BLaER1 (cell line): ENCODE data around the gene SREK1IP1.

Source experiments
- H3K27ac ChIP-seq: shearing (Covaris generic); formaldehyde crosslinking; 2 replicates; pipeline ENCODE4 v1.8.1; 2022
- H3K27me3 ChIP-seq: shearing (Covaris generic); formaldehyde crosslinking; 2 replicates; pipeline ENCODE4 v1.8.1; 2022
- H3K36me3 ChIP-seq: shearing (Covaris generic); formaldehyde crosslinking; 2 replicates; pipeline ENCODE4 v1.8.1; 2022
- H3K4me1 ChIP-seq: shearing (Covaris generic); formaldehyde crosslinking; 2 replicates; pipeline ENCODE4 v1.8.1; 2022
- H3K4me2 ChIP-seq: shearing (Covaris generic); formaldehyde crosslinking; 2 replicates; pipeline ENCODE4 v1.8.1; 2022
- H3K4me3 ChIP-seq: shearing (Covaris generic); formaldehyde crosslinking; 2 replicates; pipeline ENCODE4 v1.8.1; 2022
- H3K9ac ChIP-seq: shearing (Covaris generic); formaldehyde crosslinking; 2 replicates; pipeline ENCODE4 v1.8.1; 2022
- H3K9me3 ChIP-seq: shearing (Covaris generic); formaldehyde crosslinking; 2 replicates; pipeline ENCODE4 v1.8.1; 2022
- H4K20me1 ChIP-seq: shearing (Covaris generic); formaldehyde crosslinking; 2 replicates; pipeline ENCODE4 v1.8.1; 2022
- Cebpa-rat ChIP-seq: shearing (Covaris generic); IDR thresholded peaks from 2 replicates; pipeline ENCODE4 v1.8.1; 2022

The SREK1IP1 gene

DNA sequence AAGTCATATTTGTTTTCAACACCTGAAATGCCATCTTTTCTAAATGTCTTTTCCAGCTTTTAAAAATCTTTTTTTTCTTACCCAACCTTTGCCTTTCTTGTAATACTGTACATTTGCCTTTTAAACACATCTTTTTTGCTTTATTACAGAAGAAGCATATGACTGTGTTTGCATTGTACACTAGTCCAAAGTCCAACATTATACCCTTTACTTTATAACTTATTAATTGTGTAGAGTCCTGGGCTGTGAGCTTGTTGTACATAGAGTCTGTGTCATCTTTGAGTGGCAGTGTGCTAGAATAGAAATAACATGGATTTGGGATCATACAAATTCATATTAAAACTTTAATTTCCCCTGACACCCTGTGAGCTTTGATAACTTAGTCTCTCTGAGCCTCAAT is 24.0 kb upstream of the SREK1IP1 start:
- Histone ChIP-seq H3K4me2 (no peak overlapping the region), H3K36me3 (peaks cover 7% of the 10 kb centered on the region; the same call in 1 of the 2 replicates), H3K27ac (no peak overlapping the region), H3K9me3 (no peaks in the 10 kb centered on the region), H3K4me3 (no peak overlapping the region), H4K20me1 (no peaks in the 10 kb centered on the region), H3K9ac (no peak overlapping the region), H3K27me3 (no peaks in the 10 kb centered on the region), H3K4me1 (no peaks in the 10 kb centered on the region)
- TF ChIP-seq Cebpa-rat: no peak

DNA sequence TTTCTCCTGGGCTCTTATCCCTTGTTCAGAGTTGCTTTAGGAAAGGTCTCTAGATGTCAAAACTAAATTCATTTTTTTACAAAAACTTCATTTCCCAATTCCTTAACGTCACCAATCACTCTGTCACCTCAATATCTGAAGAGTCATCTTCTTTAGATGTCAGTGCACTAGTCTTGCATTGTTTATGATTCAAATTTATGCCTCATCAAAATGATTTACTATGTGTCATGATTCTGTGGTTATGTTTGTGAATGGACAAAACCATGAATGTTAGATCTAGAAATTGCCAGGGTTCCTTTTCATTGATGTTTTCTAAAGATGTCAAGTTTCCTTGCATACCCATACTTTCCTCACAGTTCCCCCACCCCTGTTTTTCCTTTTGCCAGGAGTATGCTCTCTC is 21.7 kb upstream of the SREK1IP1 start:
- Histone ChIP-seq H3K9me3 (no peaks in the 10 kb centered on the region), H3K27me3 (no peaks in the 10 kb centered on the region), H4K20me1 (no peaks in the 10 kb centered on the region), H3K4me3 (no peak overlapping the region), H3K27ac (no peak overlapping the region), H3K4me1 (no peaks in the 10 kb centered on the region), H3K9ac (no peak overlapping the region), H3K4me2 (no peak overlapping the region), H3K36me3 (peaks cover 23% of the 10 kb centered on the region)
- TF ChIP-seq Cebpa-rat: no peak

DNA sequence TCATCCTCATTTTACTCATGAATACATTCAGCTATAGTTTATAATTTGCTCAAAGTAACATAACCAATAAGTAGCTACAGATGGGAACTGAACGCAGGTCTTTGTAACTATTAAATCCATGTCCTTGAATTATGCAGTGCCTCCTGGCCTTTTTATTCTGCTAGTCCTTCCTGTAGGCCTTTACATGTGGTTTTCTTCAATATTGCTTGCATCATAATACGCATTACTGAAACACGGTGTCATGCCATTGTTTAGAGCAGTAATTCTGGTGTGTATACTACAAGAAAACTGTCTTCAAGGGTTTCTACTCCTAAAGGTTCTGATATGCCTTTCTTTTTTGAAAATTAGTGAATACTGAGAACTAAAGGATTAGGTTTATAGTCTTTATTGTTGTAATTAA is 21.0 kb upstream of the SREK1IP1 start:
- H4K20me1 ChIP-seq: no peaks in the 10 kb centered on the region
- H3K27ac ChIP-seq: no peak overlapping the region
- H3K4me3 ChIP-seq: no peak overlapping the region
- H3K27me3 ChIP-seq: no peaks in the 10 kb centered on the region
- H3K9me3 ChIP-seq: no peaks in the 10 kb centered on the region
- H3K9ac ChIP-seq: no peak overlapping the region
- TF ChIP-seq Cebpa-rat: no peak
- H3K4me2 ChIP-seq: no peak overlapping the region
- H3K36me3 ChIP-seq: peaks cover 23% of the 10 kb centered on the region
- no peaks in the 10 kb centered on the region for H3K4me1 ChIP-seq

DNA sequence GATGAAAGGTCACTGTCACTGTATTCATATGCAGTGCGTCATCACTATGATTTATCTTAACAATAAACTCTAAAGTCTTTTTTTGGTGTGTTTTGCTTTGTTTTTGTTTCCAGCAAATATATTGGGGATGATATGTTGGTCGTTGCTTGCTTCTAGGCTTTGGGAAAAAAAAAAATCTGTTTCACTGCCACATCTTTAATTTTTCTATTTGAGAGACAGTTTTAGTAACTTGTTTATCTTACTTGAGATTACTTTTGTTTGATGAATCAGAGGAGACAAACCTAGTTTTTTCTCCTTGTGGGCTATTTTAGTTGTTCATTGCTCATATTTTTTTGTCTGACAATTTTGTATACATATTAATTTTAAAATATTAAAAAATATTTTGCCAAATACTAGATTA is 19.7 kb upstream of the SREK1IP1 start:
- Histone ChIP-seq H3K4me3 (no peak overlapping the region), H4K20me1 (no peaks in the 10 kb centered on the region), H3K27ac (no peak overlapping the region), H3K4me1 (no peaks in the 10 kb centered on the region), H3K36me3 (peaks cover 23% of the 10 kb centered on the region), H3K9me3 (no peaks in the 10 kb centered on the region), H3K27me3 (no peaks in the 10 kb centered on the region), H3K9ac (no peak overlapping the region), H3K4me2 (no peak overlapping the region)
- no peak for TF ChIP-seq Cebpa-rat

DNA sequence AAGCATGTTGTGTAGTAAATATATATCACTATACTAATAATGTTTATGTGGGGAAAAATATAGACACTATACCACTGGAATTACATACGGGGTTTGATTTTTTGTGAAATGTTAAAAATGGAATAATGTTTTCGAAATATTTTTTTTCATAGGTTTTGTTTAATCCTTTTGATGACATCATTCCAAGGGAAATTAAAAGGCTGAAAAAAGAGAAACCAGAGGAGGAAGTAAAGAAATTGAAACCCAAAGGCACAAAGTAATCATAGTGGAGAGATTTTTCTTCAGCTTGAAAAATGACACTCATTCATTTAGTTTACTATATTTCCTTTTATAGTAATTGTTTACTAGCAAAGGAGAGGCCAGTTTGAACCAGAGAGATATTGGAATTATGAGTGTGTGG is 17.9 kb upstream of the SREK1IP1 start:
- TF ChIP-seq Cebpa-rat: no peak
- Histone ChIP-seq H3K4me3 (no peak overlapping the region), H3K4me1 (no peaks in the 10 kb centered on the region), H3K9ac (no peak overlapping the region), H3K27me3 (no peaks in the 10 kb centered on the region), H4K20me1 (no peaks in the 10 kb centered on the region), H3K27ac (no peak overlapping the region), H3K4me2 (no peak overlapping the region), H3K9me3 (no peaks in the 10 kb centered on the region), H3K36me3 (peaks cover 28% of the 10 kb centered on the region)

DNA sequence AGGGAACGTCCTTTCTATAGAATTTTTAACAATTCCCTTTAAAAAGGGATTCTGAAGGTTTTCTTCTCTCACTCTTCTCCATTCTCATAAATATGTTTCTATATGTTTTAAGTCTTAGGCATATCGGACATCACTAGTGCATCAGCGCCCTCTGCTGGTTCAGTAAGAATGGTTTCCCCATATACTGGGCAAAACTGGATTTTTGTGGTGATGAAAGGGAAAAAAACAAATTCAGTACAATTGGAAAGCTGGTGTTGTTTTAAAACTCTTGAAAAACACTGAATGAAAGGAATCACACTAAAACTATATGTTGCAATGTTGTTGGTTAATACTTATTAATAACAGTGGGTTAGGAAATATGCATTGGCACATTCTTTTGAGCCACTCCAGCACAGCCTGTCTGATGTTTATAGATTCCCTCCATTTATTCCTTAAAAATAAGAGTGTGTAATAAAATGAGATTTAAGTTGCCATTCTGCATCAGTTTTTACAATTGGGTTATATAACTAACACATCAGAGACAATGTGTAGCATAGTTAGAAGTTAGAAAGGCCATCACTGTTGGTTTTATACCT is 16.0 kb upstream of the SREK1IP1 start:
- peaks cover 28% of the 10 kb centered on the region for H3K36me3 ChIP-seq
- no peak overlapping the region for H3K4me2 ChIP-seq
- H4K20me1 ChIP-seq: 0 out of 2 replicates have a peak, but pooled peaks cover 5% of the 10 kb centered on the region

DNA sequence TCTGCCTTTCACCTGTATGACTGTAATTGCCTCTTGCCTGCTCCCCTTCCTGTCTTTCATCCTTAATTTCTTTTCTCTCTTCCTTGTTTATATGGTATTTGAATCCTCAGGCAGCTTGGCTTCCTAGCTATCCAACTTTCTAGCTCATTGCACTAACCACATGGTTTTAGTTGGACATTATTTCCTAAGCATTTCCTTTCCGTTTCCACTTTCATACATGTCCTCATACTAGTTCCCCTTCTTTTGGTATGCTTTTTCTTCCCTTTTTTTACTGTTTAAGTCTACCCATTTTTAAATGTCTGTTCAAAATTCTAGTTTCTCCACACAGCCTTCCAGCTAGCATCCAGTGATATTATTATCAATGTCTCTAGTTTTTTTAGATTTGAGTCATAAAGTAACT is 6.8 kb upstream of the SREK1IP1 start:
- H3K9me3 ChIP-seq: no peaks in the 10 kb centered on the region
- H3K4me2 ChIP-seq: no peak overlapping the region
- no peaks in the 10 kb centered on the region for H3K27me3 ChIP-seq
- 0 out of 2 replicates have a peak, but pooled peaks cover 6% of the 10 kb centered on the region for H4K20me1 ChIP-seq
- no peak overlapping the region for H3K27ac ChIP-seq
- H3K4me1 ChIP-seq: peaks cover 28% of the 10 kb centered on the region
- peaks cover 20% of the 10 kb centered on the region; the same call in 1 of the 2 replicates for H3K36me3 ChIP-seq
- no peak overlapping the region for H3K9ac ChIP-seq
- TF ChIP-seq Cebpa-rat: no peak
- no peak overlapping the region for H3K4me3 ChIP-seq

More for the DNA sequence above, 16.0 kb upstream of the SREK1IP1 start:
- no peaks in the 10 kb centered on the region for H3K27me3 ChIP-seq
- no peaks in the 10 kb centered on the region for H3K9me3 ChIP-seq
- no peaks in the 10 kb centered on the region for H3K4me1 ChIP-seq
- no peak overlapping the region for H3K9ac ChIP-seq
- H3K27ac ChIP-seq: no peak overlapping the region
- TF ChIP-seq Cebpa-rat: no peak
- H3K4me3 ChIP-seq: no peak overlapping the region

DNA sequence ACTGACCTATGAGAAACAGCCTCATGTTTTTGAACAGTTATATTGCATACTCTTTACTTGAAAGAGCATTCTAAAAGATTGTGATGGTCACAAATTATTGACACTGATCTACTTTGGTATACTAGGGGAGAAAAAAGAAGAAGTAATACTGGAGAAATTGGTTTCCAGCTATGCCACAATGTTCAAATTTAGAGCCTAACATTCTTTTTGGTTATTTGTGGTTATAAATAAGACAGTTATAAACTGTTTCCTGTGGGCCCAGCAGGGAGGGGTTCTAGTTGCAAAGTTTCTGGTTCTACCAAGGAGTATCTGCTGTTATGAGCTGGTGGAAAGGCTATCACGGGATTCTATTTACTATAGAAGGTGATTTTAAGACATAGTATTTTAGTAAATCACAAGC is 5.0 kb upstream of the SREK1IP1 start:
- Histone ChIP-seq H3K9me3 (no peaks in the 10 kb centered on the region), H3K4me1 (peaks cover 39% of the 10 kb centered on the region), H3K4me2 (peak overlapping the region; percentile 71), H3K27me3 (no peaks in the 10 kb centered on the region), H3K27ac (peak overlapping the region; percentile 35; the same call in 1 of the 2 replicates), H3K36me3 (peaks cover 14% of the 10 kb centered on the region; the same call in 1 of the 2 replicates), H3K9ac (no peak overlapping the region), H3K4me3 (no peak overlapping the region), H4K20me1 (no peaks in the 10 kb centered on the region)
- TF ChIP-seq Cebpa-rat: no peak

DNA sequence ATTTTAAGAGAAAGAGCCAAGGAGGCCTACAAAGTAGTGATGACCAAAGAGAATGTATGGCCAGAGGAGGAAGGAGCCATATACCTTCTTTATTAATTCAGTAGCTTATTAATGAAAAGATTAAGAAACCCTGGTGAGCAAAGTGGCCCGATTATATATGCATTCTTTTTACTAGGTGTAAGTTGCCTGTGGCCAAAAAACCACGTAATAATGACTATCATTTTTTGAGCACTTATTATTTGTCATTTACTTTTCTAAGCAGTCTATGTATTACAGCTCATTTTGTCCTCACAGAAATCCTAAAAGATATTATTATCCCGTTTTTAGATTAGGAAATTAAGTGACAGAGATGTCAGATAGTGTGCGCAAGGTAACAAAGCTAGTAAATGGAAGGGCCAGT is 3.2 kb upstream of the SREK1IP1 start:
- Histone ChIP-seq H3K4me2 (no peak overlapping the region), H4K20me1 (0 out of 2 replicates have a peak, but pooled peaks cover 5% of the 10 kb centered on the region), H3K27me3 (no peaks in the 10 kb centered on the region), H3K4me1 (peaks cover 49% of the 10 kb centered on the region), H3K9ac (no peak overlapping the region), H3K9me3 (no peaks in the 10 kb centered on the region), H3K27ac (no peak overlapping the region), H3K36me3 (peaks cover 14% of the 10 kb centered on the region; the same call in 1 of the 2 replicates), H3K4me3 (no peak overlapping the region)
- TF ChIP-seq Cebpa-rat: no peak

DNA sequence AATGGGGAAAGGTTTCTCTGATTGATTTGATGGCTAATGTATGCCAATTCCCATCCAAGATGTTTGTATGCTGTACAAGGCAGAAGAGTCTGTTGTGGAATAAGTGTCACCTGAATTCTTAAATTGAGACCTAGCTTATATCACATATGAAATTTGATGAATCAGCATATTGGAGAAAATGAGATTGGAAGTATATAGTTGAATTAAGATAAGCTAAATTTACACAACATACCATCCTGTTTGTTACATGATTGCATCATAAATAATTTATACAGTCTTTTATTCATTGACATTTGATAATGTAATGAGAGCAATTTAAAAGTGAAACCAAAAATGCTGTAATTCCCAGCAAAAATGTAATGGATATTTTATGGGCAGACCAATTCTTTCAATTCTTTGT is 1.4 kb upstream of the SREK1IP1 start:
- Histone ChIP-seq H3K27ac (no peak overlapping the region), H3K36me3 (peaks cover 14% of the 10 kb centered on the region), H3K27me3 (no peaks in the 10 kb centered on the region), H3K4me3 (peak overlapping the region; percentile 96), H3K4me1 (peaks cover 61% of the 10 kb centered on the region), H3K4me2 (peak overlapping the region; percentile 97), H4K20me1 (peaks cover 22% of the 10 kb centered on the region; the same call in 1 of the 2 replicates), H3K9ac (peak overlapping the region; percentile 96; the same call in 1 of the 2 replicates), H3K9me3 (no peaks in the 10 kb centered on the region)
- TF ChIP-seq Cebpa-rat: no peak
